Right lobe of liver (tissue), 6 donors: ENCODE measurements around the gene NCKAP5L. TPM values are rescaled to one million over a fixed set of nuclear protein-coding genes. Genes with fewer than 3 reads are reported as not detected.

Experiments
- ATAC-seq, 4 donors: fragments of 200-7000 bp; cut with Tn5 transposase; one replicate each; pipeline ENCODE4 v1.9.1; 2020; ENCODE audit warnings: mild to moderate bottlenecking in 4 of 4, moderate library complexity in 4 of 4
- DNase-seq, 3 donors: peaks; one replicate each; pipeline ENCODE4 v3.0.0-alpha.2; 2020
- H3K27ac ChIP-seq, 3 donors: fragments of 200-600 bp; one replicate each; pipeline ENCODE4 v1.8.0; 2022
- H3K27me3 ChIP-seq, 2 donors: fragments of 200-600 bp; one replicate each; pipeline ENCODE4 v1.8.0; 2022
- H3K36me3 ChIP-seq, 4 donors: fragments of 200-600 bp; sonication (generic) in 1 of 4; one replicate each; pipeline versions ENCODE4 v1.5.1 to v1.8.0; 2017 to 2022; ENCODE audit warnings: control low read depth in 1 of 4
- H3K4me1 ChIP-seq, 4 donors: fragments of 200-600 bp; sonication (generic) in 1 of 4; one replicate each; pipeline versions ENCODE4 v1.5.1 to v1.8.0; 2017 to 2022; ENCODE audit warnings: control low read depth in 1 of 4
- H3K4me3 ChIP-seq, 3 donors: fragments of 200-600 bp; one replicate each; pipeline ENCODE4 v1.8.0; 2022
- H3K9me3 ChIP-seq, 4 donors: fragments of 200-600 bp; sonication (generic) in 1 of 4; one replicate each; pipeline versions ENCODE4 v1.5.1 to v1.8.0; 2017 to 2022; ENCODE audit warnings: control low read depth in 1 of 4
- POLR2A ChIP-seq: fragments of 450-650 bp; IDR thresholded peaks from one replicate; pipeline ENCODE4 v1.6.1; 2017; ENCODE audit warnings: antibody characterized with exemption, mild to moderate bottlenecking
- WGBS: methylation state at CpG from one replicate; pipeline ENCODE4 v1.1.6; 2018; ENCODE audit warnings: low coverage, low lambda C conversion rate; ENCODE audit not compliant: insufficient coverage; ENCODE audit errors: missing lambda C conversion rate; 5-methylcytosine and 5-hydroxymethylcytosine counted together
- intact Hi-C, 2 donors: fragments of 100-400 bp; cut with DNase I; formaldehyde crosslinking; loops; one replicate each; pipeline versions ENCODE4 v1.11.2 to v1.14.1; 2022
- total RNA-seq, 6 experiments: library from RNA; depleted of rRNA in 2 of 6; stranded (reverse); fragments of >200 nt in 2 of 6; fragmentation: NEBNext Ultra II Directional in 3 of 6; extraction: Animal tissue kit (Norgen Biotek cat#: 25700) in 3 of 6; gene quantifications; one replicate each; pipeline versions ENCODE4 v1.1.0 to v1.2.4, GENCODE V29; 2016 to 2023
- TF ChIP-seq, protein P1 (sequence below), 4 donors: fragments of 200-600 bp in 3 of 4; fragments of 450-650 bp in 1 of 4; IDR thresholded peaks; one replicate each; pipeline versions ENCODE4 v1.5.1 to v1.8.0; 2016 to 2022; ENCODE audit warnings: antibody characterized with exemption in 4 of 4, mild to moderate bottlenecking in 2 of 4
- donor health status: DM: no; HTN: yes; CAD: no.
- donor health status: DM: no; HTN: no; CAD: no.
- donor health status: DM: no; HTN: no; CAD: no.
- donor health status: DM: no; HTN: yes; CAD: no.
- donor health status: DM: no; HTN: yes; CAD: no.

The NCKAP5L gene
- total RNA-seq, 6 experiments from 2014 or later: 7.0 to 8.8 (median 7.9) TPM

GRCh38 chr12:49823350-49823749 lies 4.9 kb downstream of the NCKAP5L start:
- 71% methylated on average over 1 of the region's 1 CpG for WGBS
- Histone ChIP-seq H3K4me3 (no peak overlapping the region), H3K4me1 (peaks cover 0 to 9% (median 0%) of the 10 kb centered on the region in 4 donors), H3K36me3 (no peaks in the 10 kb centered on the region), H3K27me3 (no peaks in the 10 kb centered on the region), H3K9me3 (no peaks in the 10 kb centered on the region), H3K27ac (no peak overlapping the region)
- TF ChIP-seq POLR2A: no peak
- TF ChIP-seq, protein P1, sequence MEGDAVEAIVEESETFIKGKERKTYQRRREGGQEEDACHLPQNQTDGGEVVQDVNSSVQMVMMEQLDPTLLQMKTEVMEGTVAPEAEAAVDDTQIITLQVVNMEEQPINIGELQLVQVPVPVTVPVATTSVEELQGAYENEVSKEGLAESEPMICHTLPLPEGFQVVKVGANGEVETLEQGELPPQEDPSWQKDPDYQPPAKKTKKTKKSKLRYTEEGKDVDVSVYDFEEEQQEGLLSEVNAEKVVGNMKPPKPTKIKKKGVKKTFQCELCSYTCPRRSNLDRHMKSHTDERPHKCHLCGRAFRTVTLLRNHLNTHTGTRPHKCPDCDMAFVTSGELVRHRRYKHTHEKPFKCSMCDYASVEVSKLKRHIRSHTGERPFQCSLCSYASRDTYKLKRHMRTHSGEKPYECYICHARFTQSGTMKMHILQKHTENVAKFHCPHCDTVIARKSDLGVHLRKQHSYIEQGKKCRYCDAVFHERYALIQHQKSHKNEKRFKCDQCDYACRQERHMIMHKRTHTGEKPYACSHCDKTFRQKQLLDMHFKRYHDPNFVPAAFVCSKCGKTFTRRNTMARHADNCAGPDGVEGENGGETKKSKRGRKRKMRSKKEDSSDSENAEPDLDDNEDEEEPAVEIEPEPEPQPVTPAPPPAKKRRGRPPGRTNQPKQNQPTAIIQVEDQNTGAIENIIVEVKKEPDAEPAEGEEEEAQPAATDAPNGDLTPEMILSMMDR (IDR thresholded peaks at IDR 0.05): no peak
- DNase-seq: no peak
- intact Hi-C loops: loop anchor here in 1 of 2 donors (10.0 kb wide), 1 partner anchor 49 kb away; no protein-coding TSS in a partner anchor
- ATAC-seq: no peak

DNA sequence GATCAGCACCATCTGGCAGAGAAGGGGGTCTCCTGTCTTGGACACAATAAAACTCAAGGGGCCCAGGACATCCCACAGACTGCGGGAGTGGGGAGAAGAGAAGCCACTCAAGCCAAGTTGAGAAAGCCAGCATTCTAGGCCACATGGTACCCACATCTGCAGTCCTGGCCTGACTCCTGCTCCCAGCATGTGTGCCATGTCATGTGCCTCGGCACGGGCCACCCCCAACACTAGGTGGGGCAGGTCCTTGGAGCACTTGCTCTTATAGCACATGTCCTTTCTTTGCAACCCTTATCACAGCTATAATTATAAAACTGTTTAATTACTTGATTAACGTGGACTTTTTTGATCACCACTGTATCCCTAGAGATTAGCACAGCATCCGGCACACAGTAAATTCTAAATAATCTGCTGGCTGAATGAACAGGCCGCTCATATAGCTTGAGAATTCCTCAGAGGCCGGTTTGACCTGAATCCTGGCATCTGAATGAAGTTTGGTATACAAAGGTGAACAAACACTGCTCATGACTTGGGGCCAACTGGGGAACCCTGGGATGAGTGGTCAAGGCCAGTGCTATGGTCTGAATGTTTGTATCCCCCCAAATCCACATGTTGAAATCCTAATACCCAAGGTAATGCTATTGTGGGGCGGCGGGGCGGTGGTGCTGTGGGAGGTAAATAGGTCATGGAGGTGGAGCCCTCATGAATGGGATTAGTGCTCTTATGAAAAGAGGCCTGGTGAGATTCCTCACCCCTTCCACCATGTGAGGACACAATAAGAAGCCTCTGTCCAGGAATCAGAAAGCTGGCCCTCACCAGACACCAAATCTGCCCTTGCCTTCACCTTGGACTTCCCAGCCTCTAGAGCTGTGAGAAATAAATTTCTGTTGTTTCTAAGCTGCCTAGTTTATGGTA lies 6.6 kb downstream of the NCKAP5L start:
- no peak for ATAC-seq
- no peaks in the 10 kb centered on the region for H3K9me3 ChIP-seq
- DNase-seq: peak in 1 of 3 donors; percentile 37
- TF ChIP-seq, protein P1 (IDR thresholded peaks at IDR 0.05): no peak
- no peak for TF ChIP-seq POLR2A
- WGBS: 80% methylated on average over 6 of the region's 10 CpGs
- no peaks in the 10 kb centered on the region for H3K27me3 ChIP-seq
- H3K36me3 ChIP-seq: no peaks in the 10 kb centered on the region
- H3K4me3 ChIP-seq: no peak overlapping the region
- intact Hi-C loops: loop anchor here in 1 of 2 donors (10.0 kb wide), 1 partner anchor 47 kb away; no protein-coding TSS in a partner anchor
- peaks cover 0 to 3% (median 0%) of the 10 kb centered on the region in 4 donors for H3K4me1 ChIP-seq
- no peak overlapping the region for H3K27ac ChIP-seq

GRCh38 chr12:49819786-49820185 lies 8.4 kb downstream of the NCKAP5L start:
- DNase-seq: no peak

DNA sequence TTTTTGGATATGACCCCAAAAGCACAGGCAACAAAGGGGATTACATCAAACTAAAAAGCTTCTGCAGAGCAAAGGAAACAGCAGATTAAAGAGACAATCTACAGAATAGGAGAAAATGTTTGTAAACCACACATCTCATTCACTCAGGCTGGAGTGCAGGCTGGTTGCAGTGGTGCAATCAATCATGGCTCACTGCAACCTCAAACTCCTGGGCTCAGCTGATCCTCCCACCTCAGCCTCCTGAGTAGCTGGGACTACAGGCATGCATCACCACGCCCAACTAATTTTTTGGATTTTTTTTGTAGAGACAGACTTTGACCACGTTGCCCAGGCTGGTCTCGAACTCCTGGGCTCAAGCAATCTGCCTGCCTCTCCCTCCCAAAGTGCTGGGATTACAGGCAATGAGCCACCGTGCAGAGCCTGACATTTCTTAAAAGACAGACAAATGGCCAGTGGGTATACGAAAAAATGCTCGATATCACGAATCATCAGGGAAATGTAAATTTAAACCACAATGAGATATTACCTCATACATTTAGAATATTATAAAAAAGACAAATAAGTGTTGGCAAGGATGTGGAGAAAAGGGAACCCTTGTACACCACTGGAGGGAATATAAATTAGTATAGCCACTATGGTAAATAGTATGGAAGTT lies 9.8 kb downstream of the NCKAP5L start:
- Histone ChIP-seq H3K4me1 (no peaks in the 10 kb centered on the region), H3K9me3 (no peaks in the 10 kb centered on the region), H3K27ac (no peak overlapping the region), H3K27me3 (no peaks in the 10 kb centered on the region), H3K4me3 (no peak overlapping the region), H3K36me3 (no peaks in the 10 kb centered on the region)
- WGBS: 82% methylated on average over 7 of the region's 7 CpGs
- DNase-seq (no peak), ATAC-seq (no peak)
- intact Hi-C loops: no loop called here
- TF ChIP-seq POLR2A: no peak
- TF ChIP-seq, protein P1 (IDR thresholded peaks at IDR 0.05): no peak

More at GRCh38 chr12:49819786-49820185, 8.4 kb downstream of the NCKAP5L start:
- no peaks in the 10 kb centered on the region for H3K36me3 ChIP-seq
- TF ChIP-seq, protein P1 (IDR thresholded peaks at IDR 0.05): no peak
- no peak for TF ChIP-seq POLR2A
- no peak for ATAC-seq
- H3K27me3 ChIP-seq: no peaks in the 10 kb centered on the region
- H3K4me3 ChIP-seq: no peak overlapping the region
- intact Hi-C loops: loop anchor here in 1 of 2 donors (10.0 kb wide), 1 partner anchor 45 kb away; no protein-coding TSS in a partner anchor
- H3K27ac ChIP-seq: no peak overlapping the region
- no peaks in the 10 kb centered on the region for H3K4me1 ChIP-seq
- H3K9me3 ChIP-seq: no peaks in the 10 kb centered on the region
- WGBS: 53% methylated on average over 2 of the region's 2 CpGs
